GM13976 (cell line): ENCODE data around the gene PFKP.

Experiments used
- DNase-seq: peaks from one replicate; pipeline ENCODE4 v3.0.0; 2012; ENCODE audit warnings: low spot score
- CTCF ChIP-seq: IDR thresholded peaks from 2 replicates; pipeline ENCODE4 v1.5.1; 2012; ENCODE audit warnings: borderline replicate concordance, mild to moderate bottlenecking; ENCODE audit not compliant: insufficient read depth; ENCODE audit errors: extremely low read depth, missing control alignments, control extremely low read depth
- in situ Hi-C: fragments of 300-500 bp; cut with MboI; formaldehyde crosslinking; loops from one replicate; pipeline ENCODE4 v1.12.0; 2022; ENCODE audit warnings: low sequenced_read_pairs, mixed read lengths, inconsistent platforms; ENCODE audit not compliant: unreplicated experiment

Gene PFKP

GRCh38 chr10:3117486-3117885 lies 50.1 kb downstream of the PFKP start:
- no peak for DNase-seq
- TF ChIP-seq CTCF: no peak
- in situ Hi-C loops: no loop called here

- in situ Hi-C loops: no loop called here
- no peak for TF ChIP-seq CTCF
Observed at GRCh38 chr10:3118641-3119091, 51.3 kb downstream of the PFKP start.

GRCh38 chr10:3119796-3120459 lies 52.6 kb downstream of the PFKP start:
- DNase-seq: no peak
- in situ Hi-C loops: no loop called here

More at GRCh38 chr10:3118641-3119091, 51.3 kb downstream of the PFKP start:
- DNase-seq: no peak

GRCh38 chr10:3122034-3122433 lies 54.7 kb downstream of the PFKP start:
- no peak for TF ChIP-seq CTCF
- in situ Hi-C loops: no loop called here
- DNase-seq: no peak

More at GRCh38 chr10:3119796-3120459, 52.6 kb downstream of the PFKP start:
- no peak for TF ChIP-seq CTCF

GRCh38 chr10:3122486-3123205 lies 55.3 kb downstream of the PFKP start:
- no peak for DNase-seq
- in situ Hi-C loops: no loop called here
- no peak for TF ChIP-seq CTCF

GRCh38 chr10:3123571-3124411 lies 56.4 kb downstream of the PFKP start:
- TF ChIP-seq CTCF: no peak
- no peak for DNase-seq
- in situ Hi-C loops: no loop called here
